Mucosa of descending colon (tissue), 3 donors: ENCODE measurements around the gene SFXN5. TPM values are rescaled to one million over a fixed set of nuclear protein-coding genes. Genes with fewer than 3 reads are reported as not detected.

Source experiments
- ATAC-seq: fragments of 200-7000 bp; cut with Tn5 transposase; one replicate; pipeline ENCODE4 v1.9.1; 2020; ENCODE audit warnings: mild to moderate bottlenecking, moderate library complexity
- DNase-seq, 3 donors: peaks; one replicate each; pipeline ENCODE4 v3.0.0-alpha.2; 2020
- H3K36me3 ChIP-seq: fragments of 200-600 bp; one replicate; pipeline ENCODE4 v1.8.0; 2021; ENCODE audit warnings: low read depth, mild to moderate bottlenecking
- H3K4me1 ChIP-seq: fragments of 200-600 bp; one replicate; pipeline ENCODE4 v1.8.0; 2021; ENCODE audit warnings: low read depth, mild to moderate bottlenecking
- H3K4me3 ChIP-seq: fragments of 200-600 bp; one replicate; pipeline ENCODE4 v1.8.0; 2021; ENCODE audit warnings: mild to moderate bottlenecking
- H3K9me3 ChIP-seq: fragments of 200-600 bp; one replicate; pipeline ENCODE4 v1.8.0; 2021; ENCODE audit warnings: mild to moderate bottlenecking
- CTCF ChIP-seq: fragments of 200-600 bp; IDR thresholded peaks from one replicate; pipeline ENCODE4 v1.8.0; 2022; ENCODE audit warnings: antibody characterized with exemption, mild to moderate bottlenecking
- intact Hi-C, 2 donors: fragments of 100-400 bp; cut with DNase I in 1 of 2; cut with micrococcal nuclease in 1 of 2; formaldehyde crosslinking; loops; one replicate each; pipeline versions ENCODE4 v1.11.0 to v1.11.1; 2022; cut with DNase I, micrococcal nuclease
- total RNA-seq, 3 donors: library from RNA; stranded (reverse); fragmentation: NEBNext Ultra II Directional in 2 of 3; extraction: Animal tissue kit (Norgen Biotek cat#: 25700) in 2 of 3; gene quantifications; one replicate each; pipeline versions ENCODE4 v1.2.1 to v1.2.4, GENCODE V29; 2021 to 2023
- donor health status: DM: no; HTN: no; CAD: no; lungs with moderate emphysema.
- donor health status: DM: no; HTN: no; CAD: no.
- donor health status: DM: no; HTN: yes; CAD: no.

SFXN5 gene
- total RNA-seq, 3 donors from 2014 or later, result 22.2 to 30.9 (median 27.5) TPM

DNA sequence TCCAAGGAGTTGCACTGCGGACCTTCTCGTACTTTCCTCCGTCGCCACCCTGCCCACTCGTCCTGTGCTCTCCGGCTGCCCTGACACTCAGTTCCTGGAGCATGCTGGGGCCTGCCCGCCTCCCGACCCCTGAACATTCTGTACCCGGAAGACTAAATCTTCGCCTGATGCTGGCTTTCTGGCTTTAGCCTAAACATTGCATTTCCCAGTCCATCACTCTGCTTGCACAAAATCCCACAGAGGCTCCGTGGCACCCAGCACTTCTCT is 550 bp upstream of the SFXN5 start:
- H3K4me1 ChIP-seq, result peaks cover 17% of the 10 kb centered on the region
- intact Hi-C loops, result no loop called here
- peak; percentile 14 for ATAC-seq
- no peaks in the 10 kb centered on the region for H3K9me3 ChIP-seq
- peak overlapping the region; percentile 67 for H3K4me3 ChIP-seq
- H3K36me3 ChIP-seq, result no peaks in the 10 kb centered on the region
- peak in 2 of 3 donors; percentile 41 to 76 for DNase-seq
- no peak for TF ChIP-seq CTCF

DNA sequence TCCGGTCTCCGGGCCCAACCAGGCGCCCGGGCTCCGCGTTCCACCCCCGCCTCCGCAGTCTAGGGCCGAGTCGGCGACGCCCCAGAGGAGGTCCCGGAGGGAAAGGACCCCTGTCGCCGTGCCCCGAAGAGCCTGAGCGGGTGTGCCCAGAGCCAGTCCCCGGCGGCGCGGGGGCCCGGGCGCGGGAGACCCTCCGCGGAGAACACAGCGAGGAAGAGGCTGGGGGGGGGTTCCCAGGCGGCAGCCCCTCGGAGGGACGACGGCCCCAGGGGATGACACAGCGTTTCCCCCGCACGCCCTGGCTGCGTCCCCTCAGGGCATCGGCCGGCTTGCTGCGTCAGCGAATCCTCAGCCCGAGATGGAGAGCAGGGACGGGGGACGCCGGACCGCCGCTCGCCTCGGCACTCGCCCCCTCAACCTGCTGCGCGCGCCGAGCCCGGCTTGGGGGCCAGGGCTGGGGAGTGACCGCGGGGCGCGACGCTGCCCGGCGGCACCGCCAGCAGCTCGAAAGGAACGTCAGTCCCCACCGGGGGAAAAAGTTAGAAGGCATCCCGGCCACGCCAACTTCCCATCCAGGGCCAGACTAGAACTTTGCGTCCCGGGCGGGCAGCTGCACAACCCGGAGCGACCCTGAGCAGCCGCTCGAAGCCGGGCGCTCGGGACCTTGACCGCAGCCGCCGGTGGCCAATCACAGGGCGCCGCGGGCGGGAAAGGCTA is 711 bp downstream of the SFXN5 start:
- DNase-seq (peak; percentile 44 to 78 (median 72)), ATAC-seq (peak; percentile 29)
- Histone ChIP-seq H3K9me3 (no peaks in the 10 kb centered on the region), H3K36me3 (no peaks in the 10 kb centered on the region), H3K4me3 (peak overlapping the region; percentile 67), H3K4me1 (peaks cover 17% of the 10 kb centered on the region)
- intact Hi-C loops, result no loop called here
- no peak for TF ChIP-seq CTCF

DNA sequence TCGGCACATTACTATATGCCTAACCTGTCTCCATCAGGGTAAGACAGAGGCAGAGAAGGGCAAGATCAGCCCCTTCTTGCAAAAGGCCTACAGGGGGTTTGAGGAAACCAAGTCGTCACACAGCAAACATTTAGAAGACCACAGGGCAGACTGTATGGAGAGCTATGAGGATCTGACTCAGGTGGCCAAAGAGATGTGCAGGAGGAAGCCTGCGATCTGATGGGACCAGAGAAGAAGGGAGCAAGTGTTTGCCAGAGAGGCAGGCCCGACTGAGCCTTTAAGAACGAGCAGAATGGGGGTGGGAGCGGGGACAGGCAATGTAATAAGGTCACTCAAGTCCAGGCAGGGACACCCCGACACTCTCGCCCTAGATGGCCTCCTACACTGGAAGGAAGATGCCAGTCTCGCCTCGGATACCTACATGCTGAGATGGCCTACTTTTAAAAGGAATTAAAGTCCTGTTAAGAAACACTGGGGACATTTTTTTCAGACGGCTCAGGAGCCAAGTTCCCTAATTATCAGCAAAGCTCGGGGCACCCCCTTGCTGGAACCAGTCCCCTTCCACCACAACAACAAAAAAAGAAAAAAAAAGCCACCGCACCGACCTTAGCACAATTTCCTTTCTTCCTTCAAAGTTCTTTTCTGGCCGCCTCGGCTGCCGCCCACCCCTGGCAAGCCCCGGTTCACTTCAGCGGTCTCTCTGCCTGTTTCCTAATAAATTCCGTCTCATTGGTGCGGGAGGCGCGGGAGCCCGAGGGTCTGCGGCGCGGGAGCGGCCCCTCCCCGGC is 1.5 kb downstream of the SFXN5 start:
- Histone ChIP-seq H3K4me3 (peak overlapping the region; percentile 67), H3K36me3 (no peaks in the 10 kb centered on the region), H3K9me3 (no peaks in the 10 kb centered on the region), H3K4me1 (peaks cover 17% of the 10 kb centered on the region)
- peak in 1 of 3 donors; percentile 23 for DNase-seq
- TF ChIP-seq CTCF, result no peak
- intact Hi-C loops, result no loop called here
- no peak for ATAC-seq

DNA sequence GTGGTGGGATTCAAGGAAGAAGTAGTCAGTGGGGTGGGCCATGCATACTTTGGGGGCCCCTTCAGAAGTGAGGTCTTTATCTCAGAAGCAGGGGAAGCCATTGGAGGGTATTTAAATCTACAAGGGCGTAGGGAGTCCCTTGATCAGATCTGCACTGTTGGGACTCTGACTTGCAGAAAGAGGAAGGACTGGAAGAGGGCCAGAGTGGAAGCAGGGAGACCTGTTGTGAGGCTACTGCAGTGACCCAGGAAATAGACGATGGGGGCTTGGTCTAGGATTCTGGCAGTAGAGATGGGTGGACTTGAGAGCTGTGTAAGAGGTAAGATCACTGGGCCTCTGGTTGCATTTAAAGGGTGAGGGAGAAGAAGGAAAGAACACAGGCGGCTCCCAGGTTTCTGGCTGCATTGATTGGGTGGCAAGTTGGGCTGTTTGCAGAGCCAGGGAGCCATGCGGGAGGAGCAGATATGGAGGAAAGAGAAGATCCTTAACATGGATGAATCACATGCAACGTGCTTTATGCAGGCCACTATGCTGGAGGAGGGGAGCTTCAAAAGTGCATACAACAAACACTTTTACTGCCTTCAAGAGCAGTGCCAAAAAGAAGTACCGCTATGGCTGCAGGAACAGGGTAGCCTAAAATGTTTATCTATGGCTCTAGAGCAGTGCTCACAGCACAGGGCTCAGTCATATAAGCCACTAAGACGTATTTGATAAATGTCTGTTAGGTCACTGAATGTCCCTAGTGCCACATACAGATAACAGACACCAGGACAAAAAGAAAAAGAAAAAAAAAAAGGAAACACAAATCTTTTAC is 2.3 kb downstream of the SFXN5 start:
- intact Hi-C loops, result no loop called here
- Histone ChIP-seq H3K36me3 (no peaks in the 10 kb centered on the region), H3K4me1 (peaks cover 20% of the 10 kb centered on the region), H3K4me3 (no peak overlapping the region), H3K9me3 (no peaks in the 10 kb centered on the region)
- no peak for TF ChIP-seq CTCF
- no peak for DNase-seq
- no peak for ATAC-seq

- Histone ChIP-seq H3K4me1 (peaks cover 26% of the 10 kb centered on the region), H3K36me3 (no peaks in the 10 kb centered on the region), H3K4me3 (no peak overlapping the region), H3K9me3 (no peaks in the 10 kb centered on the region)
- DNase-seq, result no peak
- ATAC-seq, result no peak
- no peak for TF ChIP-seq CTCF
- intact Hi-C loops, result no loop called here
These were observed 3.4 kb downstream of the SFXN5 start for GRCh38 chr2:73068147-73068546.
